SKM-1 (cell line): ENCODE data around the gene APOL3.
"Not testable (repeated sequence)": the region's sequence is repeated elsewhere in the genome, so short reads cannot be mapped to it uniquely, and the experiment has no call there.

ENCODE experiments used
- DNase-seq: peaks from one replicate; lab custom pipeline; 2025; ENCODE audit not compliant: unreplicated experiment; lab: John Stamatoyannopoulos, UW

APOL3 gene, protein sequence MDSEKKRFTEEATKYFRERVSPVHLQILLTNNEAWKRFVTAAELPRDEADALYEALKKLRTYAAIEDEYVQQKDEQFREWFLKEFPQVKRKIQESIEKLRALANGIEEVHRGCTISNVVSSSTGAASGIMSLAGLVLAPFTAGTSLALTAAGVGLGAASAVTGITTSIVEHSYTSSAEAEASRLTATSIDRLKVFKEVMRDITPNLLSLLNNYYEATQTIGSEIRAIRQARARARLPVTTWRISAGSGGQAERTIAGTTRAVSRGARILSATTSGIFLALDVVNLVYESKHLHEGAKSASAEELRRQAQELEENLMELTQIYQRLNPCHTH

GRCh38 chr22:36160499-36160942 lies at the start of gene APOL3:
Gene APOL3, minus strand, starts transcription at chr22:36160755. Its CDS starts 11,700 bp downstream, at chr22:36149055.
- DNase-seq, result no peak

DNA sequence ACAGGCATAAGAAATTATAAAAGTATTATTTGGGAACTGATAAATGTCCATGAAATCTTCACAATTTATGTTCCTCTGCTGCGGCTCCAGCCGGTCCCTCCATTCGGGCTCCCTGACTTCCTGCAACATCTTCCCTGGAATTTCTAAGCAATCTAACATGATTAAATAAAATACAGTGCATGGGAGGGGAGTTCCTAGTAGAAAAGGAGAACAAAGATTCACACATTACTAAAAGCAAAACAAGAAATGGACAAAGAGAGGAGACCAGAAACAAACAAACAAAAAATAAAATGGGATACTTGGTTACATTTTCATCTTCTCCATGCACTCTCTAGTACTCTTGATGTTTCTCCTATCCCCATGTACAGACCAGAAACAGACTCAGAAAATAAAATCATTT lies 49.7 kb upstream of the APOL3 start:
- DNase-seq, result no peak

DNA sequence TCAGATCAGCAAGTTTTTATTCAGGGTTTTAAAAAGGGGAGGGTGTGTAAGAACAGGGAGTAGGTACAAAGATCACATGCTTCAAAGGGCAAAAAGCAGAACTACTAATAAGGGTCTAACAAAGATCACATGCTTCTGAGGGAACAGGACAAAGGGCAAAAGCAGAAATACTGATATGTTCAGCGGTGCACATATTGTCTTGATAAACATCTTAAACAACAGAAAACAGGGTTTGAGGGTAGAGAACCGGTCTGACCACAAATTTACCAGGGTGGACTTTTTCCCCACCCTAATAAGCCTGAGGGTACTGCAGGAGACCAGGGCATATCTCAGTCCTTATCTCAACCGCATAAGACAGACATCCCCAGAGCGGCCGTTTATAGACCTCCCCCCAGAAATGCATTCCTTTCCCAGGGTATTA lies 48.9 kb upstream of the APOL3 start:
- not testable (repeated sequence) for DNase-seq

DNA sequence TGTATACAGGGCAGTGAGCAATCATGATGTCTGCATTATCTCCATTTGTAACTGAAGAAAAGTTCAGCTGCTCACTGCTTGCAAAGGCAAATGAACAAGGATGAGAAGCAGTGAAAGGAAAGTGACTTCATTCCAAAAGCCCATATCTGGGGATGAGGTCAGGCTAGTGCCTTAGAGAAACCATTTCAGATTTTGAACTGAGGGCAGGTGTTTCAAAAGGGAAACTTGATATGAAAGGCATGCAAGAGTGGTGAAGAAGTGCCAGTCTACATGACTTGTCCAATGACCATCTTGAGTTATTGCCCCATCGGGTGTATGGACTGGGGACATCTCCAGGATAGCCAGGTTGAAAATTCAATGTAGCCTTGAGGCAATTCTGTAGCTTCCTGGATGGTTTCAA lies 48.4 kb upstream of the APOL3 start:
- DNase-seq, result no peak

DNA sequence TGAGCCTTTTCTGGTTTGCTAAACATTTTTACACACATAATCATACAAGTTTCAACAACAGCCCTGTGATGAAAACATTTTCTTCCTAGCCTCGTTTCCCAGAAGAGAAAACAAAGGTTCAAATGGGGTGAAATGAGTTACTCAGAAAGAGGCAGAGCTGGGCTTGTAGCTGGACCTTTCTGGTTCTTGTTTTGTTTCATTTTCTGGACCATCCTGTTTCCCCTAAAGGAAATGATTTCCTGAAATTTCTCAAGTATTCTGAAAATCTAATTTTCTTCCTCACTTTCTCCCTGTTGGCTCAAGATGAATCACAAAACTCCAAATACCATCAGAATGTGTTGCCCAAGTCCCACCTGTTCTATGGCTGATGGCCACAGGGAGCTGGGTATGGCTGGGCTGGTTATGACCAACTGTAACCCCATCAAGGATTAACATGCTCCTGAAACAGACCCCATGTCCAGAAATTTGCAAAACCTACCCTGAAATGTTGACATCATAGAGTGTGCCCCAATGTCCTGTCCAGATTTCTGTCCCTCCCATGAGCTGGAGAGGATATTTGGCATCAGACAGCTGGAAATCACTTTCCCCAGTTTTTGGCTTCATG lies 47.7 kb upstream of the APOL3 start:
- no peak for DNase-seq

GRCh38 chr22:36206255-36206654 lies 45.7 kb upstream of the APOL3 start:
- no peak for DNase-seq

DNA sequence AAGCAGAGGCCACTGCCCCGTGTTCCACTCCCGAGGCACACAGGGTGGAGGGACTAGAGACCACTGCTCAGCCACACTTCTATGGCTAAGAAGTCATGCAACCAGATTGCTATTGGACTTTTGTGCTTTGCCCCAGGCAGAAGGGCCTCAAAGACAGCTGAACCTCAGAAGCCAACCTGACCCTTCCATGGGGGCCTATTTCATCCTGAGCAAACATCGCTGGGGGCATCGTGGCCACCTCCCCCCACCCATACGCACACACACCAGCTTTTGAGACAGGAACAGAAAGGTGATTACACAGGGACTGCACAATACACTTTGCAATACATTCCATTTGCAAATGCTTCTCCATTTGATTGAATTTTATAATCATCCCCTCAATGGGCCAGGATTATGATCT lies 45.0 kb upstream of the APOL3 start:
- DNase-seq, result not testable (repeated sequence)

DNA sequence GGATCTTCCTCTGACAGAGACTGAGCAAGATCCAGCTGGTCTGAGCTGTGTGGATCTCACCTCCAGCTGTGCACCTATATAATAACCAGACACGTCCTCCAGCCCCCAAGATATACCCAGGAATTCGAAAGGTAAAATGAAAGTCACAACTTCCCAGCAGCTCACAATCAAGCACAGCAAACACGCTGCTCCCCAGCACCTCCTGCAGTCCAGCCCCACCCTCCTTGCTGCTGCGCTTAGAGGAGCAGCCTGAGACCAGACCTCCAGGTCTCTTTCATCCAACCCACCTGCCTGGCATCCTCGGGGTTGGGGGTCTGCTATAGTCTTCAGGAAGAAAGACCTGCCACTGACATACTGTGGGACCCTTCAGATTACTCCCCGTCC lies 44.1 kb upstream of the APOL3 start:
- no peak for DNase-seq

DNA sequence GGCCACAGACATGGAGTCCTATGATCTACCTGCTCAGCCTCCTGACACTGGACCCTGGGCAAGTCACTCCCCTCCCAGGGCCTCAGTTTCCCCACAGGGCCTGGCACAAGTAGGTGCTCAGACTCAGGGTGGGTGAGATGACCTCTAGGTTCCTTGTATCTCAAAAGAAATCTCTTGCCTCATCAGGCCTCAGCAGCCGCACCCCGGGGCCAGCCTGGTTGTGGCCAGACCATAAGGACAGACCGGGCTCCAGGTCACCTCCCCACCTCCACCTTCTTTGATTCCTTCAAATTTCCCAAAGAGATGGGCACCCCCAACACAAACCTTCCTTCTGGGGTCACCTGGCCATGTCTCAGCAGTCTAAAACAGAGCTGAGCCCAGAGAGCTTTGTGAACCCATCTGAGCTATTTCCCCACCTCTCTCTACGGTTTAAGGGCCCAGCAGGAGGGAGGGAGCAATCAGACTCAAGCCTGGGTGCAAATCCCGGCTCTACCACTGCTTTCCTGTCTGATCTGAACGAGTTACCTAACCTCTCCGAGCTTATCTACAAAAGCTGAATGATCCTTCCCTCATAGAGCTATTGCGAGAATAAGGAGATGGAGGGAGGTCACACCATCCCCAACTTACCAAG lies 43.6 kb upstream of the APOL3 start:
- DNase-seq, result no peak

GRCh38 chr22:36203441-36203840 lies 42.9 kb upstream of the APOL3 start:
- DNase-seq, result not testable (repeated sequence)

GRCh38 chr22:36202906-36203305 lies 42.4 kb upstream of the APOL3 start:
- DNase-seq, result not testable (repeated sequence)

- no peak for DNase-seq
Observed at GRCh38 chr22:36201630-36202319, 41.2 kb upstream of the APOL3 start, which contains the start of gene APOL4. Gene APOL4, minus strand, starts transcription at chr22:36201809. Its CDS starts 75 bp downstream, at chr22:36201734.

- DNase-seq, result not testable (repeated sequence)
Observed at GRCh38 chr22:36201025-36201424, 40.5 kb upstream of the APOL3 start.

DNA sequence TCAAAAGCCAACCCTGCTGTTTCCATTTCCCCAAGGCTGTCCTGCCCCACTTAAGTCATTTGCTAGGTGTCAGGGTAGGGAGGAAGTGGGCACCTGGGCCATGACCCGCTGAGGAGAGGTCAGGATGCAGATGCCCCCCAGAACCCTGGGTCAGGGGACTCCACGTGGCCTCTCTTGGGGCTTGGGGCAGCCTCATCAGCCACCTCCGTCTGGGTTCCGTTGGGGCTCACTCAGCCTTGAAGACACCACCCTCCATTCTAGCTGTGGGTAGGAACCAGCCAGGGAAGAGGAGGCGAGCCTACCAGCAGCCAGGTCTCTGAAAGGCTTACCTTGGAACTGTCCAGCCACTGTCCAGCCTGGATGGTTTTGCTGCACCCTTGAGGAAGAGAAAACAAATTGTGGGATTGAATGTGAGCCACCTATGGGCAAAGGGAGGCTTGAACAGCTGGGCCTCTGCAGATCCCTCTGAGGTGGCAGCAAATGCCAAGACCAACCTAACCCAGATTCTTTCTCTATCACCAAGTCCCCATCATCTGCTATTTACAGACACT lies 38.5 kb upstream of the APOL3 start:
- DNase-seq, result no peak

- no peak for DNase-seq
Observed at GRCh38 chr22:36198536-36198935, 38.0 kb upstream of the APOL3 start.

DNA sequence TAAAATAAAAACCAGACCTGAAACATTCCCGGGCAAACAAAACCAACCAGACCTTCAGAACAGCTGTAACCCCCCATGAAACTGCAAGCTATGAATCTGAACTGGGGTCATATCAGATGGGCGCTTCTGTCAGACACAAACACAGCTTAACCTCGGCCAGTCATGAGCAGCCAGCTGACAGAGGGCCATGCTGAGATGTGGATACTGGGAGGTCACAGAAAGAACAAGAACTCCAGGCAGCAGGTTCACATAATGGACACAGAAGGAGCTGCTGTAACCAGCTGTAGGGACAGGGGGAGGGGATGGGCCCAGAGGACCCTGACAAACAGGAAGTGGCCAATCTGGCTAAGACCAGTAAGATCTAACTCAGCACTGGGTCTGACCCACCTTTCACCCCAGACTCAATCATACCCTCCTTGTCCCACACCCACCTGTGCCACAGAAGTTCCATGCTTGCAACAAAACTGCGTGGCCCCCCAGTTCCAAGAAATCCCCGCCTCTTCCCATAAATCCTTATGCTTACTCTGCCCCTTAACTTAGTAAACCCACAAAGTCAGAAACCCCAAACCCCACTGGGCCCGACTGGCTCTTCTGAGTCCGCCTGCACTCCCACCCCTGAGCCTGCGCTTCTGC lies 37.1 kb upstream of the APOL3 start:
- DNase-seq, result no peak

GRCh38 chr22:36197065-36197440 lies 36.5 kb upstream of the APOL3 start:
- no peak for DNase-seq

DNA sequence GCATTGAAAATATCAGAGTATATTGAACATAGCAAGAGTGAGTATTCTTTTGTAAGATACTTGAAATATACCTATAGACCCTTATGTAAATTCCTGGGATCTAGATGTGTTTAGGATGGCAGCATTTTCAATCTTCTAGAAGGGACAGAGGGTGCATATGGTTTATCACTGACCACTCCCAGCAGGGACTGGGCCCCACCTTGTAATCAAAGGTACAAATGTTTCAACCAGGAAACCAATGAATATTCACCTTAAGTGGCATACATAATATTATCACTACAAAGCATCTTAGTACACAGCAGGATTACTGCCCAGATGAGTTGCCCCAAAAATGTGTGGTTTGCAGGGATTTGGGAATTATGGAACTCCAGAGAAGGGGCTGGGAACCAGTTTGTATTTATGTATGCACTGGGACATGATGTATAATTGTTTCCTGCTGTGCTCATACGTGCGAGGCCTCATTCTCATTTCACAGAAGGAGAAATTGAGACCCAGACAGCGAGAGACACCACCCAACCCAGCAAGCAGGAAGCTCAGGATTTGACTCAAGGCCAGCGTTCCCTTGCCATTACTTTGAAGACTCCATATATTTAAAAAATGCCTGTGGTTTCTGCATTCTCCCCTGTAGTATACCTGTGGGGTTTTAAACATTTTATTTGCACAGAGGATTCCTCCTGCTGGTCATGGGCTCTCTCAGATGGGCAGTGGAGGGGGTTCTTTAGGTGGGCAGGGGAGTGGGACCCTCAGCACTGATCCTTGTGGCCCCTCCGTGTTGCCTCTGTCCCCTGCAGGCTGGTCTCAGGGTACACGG lies 35.9 kb upstream of the APOL3 start:
- DNase-seq, result no peak

GRCh38 chr22:36194971-36195370 lies 34.4 kb upstream of the APOL3 start:
- DNase-seq, result peak; percentile 39

DNA sequence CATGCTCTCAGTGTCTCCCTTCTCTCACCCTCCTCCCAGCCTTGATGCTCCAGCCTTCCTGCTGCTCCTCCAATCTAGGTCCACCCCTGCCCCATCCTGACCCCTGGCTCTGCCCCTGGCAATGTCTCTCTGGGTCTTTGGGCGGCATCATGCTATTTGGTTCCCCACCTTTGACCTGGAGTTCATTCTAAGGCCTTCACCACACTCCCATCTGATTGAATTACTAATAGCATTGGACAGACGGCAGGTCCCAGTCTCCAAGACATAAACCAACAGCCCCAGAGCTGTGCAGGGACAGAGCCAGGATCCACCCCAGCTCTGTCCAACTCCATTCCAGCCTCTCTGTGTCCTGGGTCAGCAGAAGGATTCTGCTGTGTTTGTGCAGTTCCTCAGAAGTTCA lies 33.8 kb upstream of the APOL3 start:
- DNase-seq, result no peak
